Measurements from ENCODE around the gene LLGL1.

DNA sequence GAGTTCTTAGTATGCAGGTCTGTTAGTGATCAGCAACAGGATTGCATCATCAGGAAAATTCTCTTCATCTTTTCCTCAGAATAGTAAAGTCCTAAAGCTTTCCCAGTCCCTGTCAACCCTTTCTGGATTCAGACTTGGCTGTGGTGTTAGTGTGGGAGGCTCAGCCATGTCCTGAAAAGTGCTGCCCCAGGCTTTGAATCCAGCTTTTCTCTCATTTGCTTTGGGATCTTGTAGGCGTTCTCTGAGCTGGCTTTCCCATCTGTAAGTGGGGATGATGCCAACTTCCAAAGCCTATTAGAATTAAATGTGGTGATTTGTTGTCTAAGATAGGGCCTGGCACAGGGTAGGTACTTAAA, 38.8 kb upstream of the LLGL1 start:
- TF ChIP-seq, protein P1, sequence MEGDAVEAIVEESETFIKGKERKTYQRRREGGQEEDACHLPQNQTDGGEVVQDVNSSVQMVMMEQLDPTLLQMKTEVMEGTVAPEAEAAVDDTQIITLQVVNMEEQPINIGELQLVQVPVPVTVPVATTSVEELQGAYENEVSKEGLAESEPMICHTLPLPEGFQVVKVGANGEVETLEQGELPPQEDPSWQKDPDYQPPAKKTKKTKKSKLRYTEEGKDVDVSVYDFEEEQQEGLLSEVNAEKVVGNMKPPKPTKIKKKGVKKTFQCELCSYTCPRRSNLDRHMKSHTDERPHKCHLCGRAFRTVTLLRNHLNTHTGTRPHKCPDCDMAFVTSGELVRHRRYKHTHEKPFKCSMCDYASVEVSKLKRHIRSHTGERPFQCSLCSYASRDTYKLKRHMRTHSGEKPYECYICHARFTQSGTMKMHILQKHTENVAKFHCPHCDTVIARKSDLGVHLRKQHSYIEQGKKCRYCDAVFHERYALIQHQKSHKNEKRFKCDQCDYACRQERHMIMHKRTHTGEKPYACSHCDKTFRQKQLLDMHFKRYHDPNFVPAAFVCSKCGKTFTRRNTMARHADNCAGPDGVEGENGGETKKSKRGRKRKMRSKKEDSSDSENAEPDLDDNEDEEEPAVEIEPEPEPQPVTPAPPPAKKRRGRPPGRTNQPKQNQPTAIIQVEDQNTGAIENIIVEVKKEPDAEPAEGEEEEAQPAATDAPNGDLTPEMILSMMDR (IDR thresholded peaks at IDR 0.05): no peak
- TF ChIP-seq POLR2A (IDR thresholded peaks at IDR 0.05): no peak

Measured in esophagus squamous epithelium (tissue), 4 donors.